Vagina (tissue), 2 donors: ENCODE results near the gene ZBTB20. TPM values are rescaled to one million over a fixed set of nuclear protein-coding genes. Genes with fewer than 3 reads are reported as not detected.
"Not testable (repeated sequence)": the region's sequence is repeated elsewhere in the genome, so short reads cannot be mapped to it uniquely, and the experiment has no call there.

Source experiments
- DNase-seq, 2 donors: peaks; one replicate each; pipeline ENCODE4 v3.0.0-alpha.2; 2017; ENCODE audit errors: extremely low spot score in 2 of 2
- H3K27ac ChIP-seq: fragments of 200-600 bp; sonication (generic); one replicate; pipeline ENCODE4 v1.5.1; 2019
- H3K27me3 ChIP-seq: fragments of 200-600 bp; sonication (generic); one replicate; pipeline ENCODE4 v1.5.1; 2019
- H3K36me3 ChIP-seq, 2 donors: fragments of 200-600 bp; sonication (generic); one replicate each; pipeline ENCODE4 v1.5.1; 2017 to 2019
- H3K4me1 ChIP-seq: fragments of 200-600 bp; sonication (generic); one replicate; pipeline ENCODE4 v1.5.1; 2019
- H3K4me3 ChIP-seq, 2 donors: fragments of 200-600 bp; sonication (generic); 1 replicate in 1 of 2; 2 replicates in 1 of 2; pipeline ENCODE4 v1.5.1; 2016 to 2019
- H3K9me3 ChIP-seq: fragments of 200-600 bp; sonication (generic); one replicate; pipeline ENCODE4 v1.5.1; 2019
- POLR2A ChIP-seq, 2 donors: fragments of 450-650 bp; IDR thresholded peaks; one replicate each; pipeline ENCODE4 v1.6.1; 2017; ENCODE audit warnings: antibody characterized with exemption in 2 of 2, mild to moderate bottlenecking in 2 of 2, moderate library complexity in 2 of 2
- POLR2AphosphoS5 ChIP-seq, 2 donors: sonication (generic); formaldehyde crosslinking; IDR thresholded peaks; one replicate each; pipeline ENCODE4 v1.9.0; 2017; ENCODE audit warnings: antibody characterized with exemption in 2 of 2, mild to moderate bottlenecking in 2 of 2, low read depth in 1 of 2; ENCODE audit not compliant: insufficient read depth in 1 of 2
- intact Hi-C: fragments of 100-400 bp; cut with DNase I; formaldehyde crosslinking; loops from one replicate; pipeline ENCODE4 v1.15.1; 2023
- total RNA-seq: library from RNA; depleted of rRNA; stranded (reverse); fragments of >200 nt; gene quantifications from one replicate; pipeline ENCODE4 v1.2.3, GENCODE V29; 2016
- TF ChIP-seq, protein P1 (sequence below), 3 experiments: fragments of 450-650 bp in 2 of 3; fragments of 200-600 bp in 1 of 3; sonication (generic) in 1 of 3; IDR thresholded peaks; one replicate each; pipeline ENCODE4 v1.5.1; 2017 to 2019; ENCODE audit warnings: antibody characterized with exemption in 3 of 3, mild to moderate bottlenecking in 2 of 3, moderate library complexity in 2 of 3

ZBTB20 gene
- total RNA-seq, 1 donor from 2014 or later = 64.8 TPM

DNA sequence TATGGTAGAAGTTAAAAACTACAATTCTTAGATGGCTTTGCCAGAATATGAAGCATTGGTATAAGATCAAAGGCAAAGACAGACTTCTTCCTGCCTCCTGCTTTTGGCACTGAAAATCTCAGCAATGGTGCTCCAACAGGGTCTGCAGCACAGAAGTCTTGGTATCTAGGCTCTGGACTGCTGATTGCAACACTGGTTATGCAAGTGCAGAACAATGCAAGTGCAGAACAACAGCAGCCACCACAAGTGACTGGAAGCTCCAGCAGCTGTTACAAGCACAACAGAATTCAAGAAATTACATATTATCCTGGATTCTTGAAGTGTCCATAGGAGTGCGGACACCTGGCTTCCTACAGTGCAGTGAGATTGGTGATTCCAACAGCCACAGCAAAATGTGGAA is 33.7 kb downstream of the ZBTB20 start:
- no peak for DNase-seq
- TF ChIP-seq POLR2AphosphoS5 (IDR thresholded peaks at IDR 0.05; ENCODE audit: insufficient read depth in 1 of 2, low read depth in 1 of 2) = no peak
- TF ChIP-seq, protein P1, sequence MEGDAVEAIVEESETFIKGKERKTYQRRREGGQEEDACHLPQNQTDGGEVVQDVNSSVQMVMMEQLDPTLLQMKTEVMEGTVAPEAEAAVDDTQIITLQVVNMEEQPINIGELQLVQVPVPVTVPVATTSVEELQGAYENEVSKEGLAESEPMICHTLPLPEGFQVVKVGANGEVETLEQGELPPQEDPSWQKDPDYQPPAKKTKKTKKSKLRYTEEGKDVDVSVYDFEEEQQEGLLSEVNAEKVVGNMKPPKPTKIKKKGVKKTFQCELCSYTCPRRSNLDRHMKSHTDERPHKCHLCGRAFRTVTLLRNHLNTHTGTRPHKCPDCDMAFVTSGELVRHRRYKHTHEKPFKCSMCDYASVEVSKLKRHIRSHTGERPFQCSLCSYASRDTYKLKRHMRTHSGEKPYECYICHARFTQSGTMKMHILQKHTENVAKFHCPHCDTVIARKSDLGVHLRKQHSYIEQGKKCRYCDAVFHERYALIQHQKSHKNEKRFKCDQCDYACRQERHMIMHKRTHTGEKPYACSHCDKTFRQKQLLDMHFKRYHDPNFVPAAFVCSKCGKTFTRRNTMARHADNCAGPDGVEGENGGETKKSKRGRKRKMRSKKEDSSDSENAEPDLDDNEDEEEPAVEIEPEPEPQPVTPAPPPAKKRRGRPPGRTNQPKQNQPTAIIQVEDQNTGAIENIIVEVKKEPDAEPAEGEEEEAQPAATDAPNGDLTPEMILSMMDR (IDR thresholded peaks at IDR 0.05) = no peak
- no peak for TF ChIP-seq POLR2A (IDR thresholded peaks at IDR 0.05)
- no peak overlapping the region for H3K27ac ChIP-seq
- H3K9me3 ChIP-seq = no peaks in the 10 kb centered on the region
- no peaks in the 10 kb centered on the region for H3K4me1 ChIP-seq
- no peaks in the 10 kb centered on the region for H3K36me3 ChIP-seq
- H3K27me3 ChIP-seq = no peaks in the 10 kb centered on the region
- no peak overlapping the region for H3K4me3 ChIP-seq
- intact Hi-C loops = no loop called here

DNA sequence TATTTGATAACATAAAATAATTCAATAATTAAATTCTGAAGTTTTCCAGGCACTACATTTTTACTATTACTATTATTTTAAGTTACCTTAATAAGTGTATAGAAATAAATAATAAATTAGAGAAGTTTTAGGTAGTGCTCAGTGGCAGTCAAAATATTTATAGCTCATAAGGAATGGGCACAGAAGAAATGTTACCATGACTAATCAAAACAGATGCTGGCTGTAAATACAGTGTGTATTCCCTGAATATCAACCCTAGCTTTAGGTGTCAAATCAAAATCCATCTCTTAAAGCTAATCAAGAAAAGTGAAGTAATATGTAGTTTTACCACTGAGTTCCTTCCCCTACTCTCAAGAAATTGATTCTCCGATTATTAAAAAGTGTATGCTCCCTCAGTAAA is 35.5 kb downstream of the ZBTB20 start:
- Histone ChIP-seq H3K27me3 (no peaks in the 10 kb centered on the region), H3K9me3 (no peaks in the 10 kb centered on the region), H3K4me1 (no peaks in the 10 kb centered on the region), H3K27ac (no peak overlapping the region), H3K4me3 (no peak overlapping the region), H3K36me3 (no peaks in the 10 kb centered on the region)
- intact Hi-C loops = no loop called here
- TF ChIP-seq, protein P1 (IDR thresholded peaks at IDR 0.05) = no peak
- TF ChIP-seq POLR2A (IDR thresholded peaks at IDR 0.05) = no peak
- no peak for TF ChIP-seq POLR2AphosphoS5 (IDR thresholded peaks at IDR 0.05; ENCODE audit: insufficient read depth in 1 of 2, low read depth in 1 of 2)
- no peak for DNase-seq

DNA sequence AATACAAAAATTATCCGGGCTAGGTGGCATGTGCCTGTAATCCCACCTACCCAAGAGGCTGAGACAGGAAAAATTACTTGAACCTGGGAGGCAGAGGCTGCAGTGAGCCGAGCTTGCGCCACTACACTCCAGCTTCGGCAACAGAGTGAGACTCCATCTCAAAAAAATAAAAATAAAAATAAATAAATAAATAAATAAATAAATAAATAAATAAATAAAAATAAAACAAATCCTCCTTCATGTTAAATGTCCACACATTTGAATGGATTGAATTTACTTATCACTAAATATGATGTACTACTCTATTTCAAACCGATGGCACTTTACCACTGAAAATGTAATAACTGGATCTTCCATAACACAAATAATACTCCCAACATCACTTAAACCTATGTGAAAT is 36.3 kb downstream of the ZBTB20 start:
- no peak for DNase-seq
- intact Hi-C loops = no loop called here
- Histone ChIP-seq H3K4me3 (no peak overlapping the region), H3K36me3 (no peaks in the 10 kb centered on the region), H3K27me3 (no peaks in the 10 kb centered on the region), H3K9me3 (no peaks in the 10 kb centered on the region), H3K27ac (no peak overlapping the region), H3K4me1 (no peaks in the 10 kb centered on the region)
- TF ChIP-seq POLR2AphosphoS5 (IDR thresholded peaks at IDR 0.05; ENCODE audit: insufficient read depth in 1 of 2, low read depth in 1 of 2) = no peak
- no peak for TF ChIP-seq POLR2A (IDR thresholded peaks at IDR 0.05)
- TF ChIP-seq, protein P1 (IDR thresholded peaks at IDR 0.05) = no peak

DNA sequence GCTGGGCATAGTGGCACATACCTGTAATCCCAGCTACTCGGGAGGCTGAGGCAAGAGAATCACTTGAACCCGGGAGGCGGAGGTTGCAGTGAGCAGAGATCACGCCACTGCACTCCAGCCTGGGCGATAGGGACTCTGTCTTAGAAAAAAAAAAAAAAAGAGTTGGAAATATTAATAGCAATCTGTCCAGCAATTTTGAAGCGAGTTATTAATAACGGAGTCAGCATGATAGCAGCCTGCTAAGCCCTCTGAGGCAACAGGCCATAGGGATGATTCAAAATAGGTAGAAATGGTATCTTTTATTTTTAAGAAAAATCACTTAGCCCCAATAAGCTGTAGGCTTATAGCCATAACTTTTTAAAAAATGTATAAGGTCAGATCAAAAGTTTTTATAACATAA is 37.0 kb downstream of the ZBTB20 start:
- H3K27ac ChIP-seq, H3K4me3 ChIP-seq, H3K36me3 ChIP-seq, H3K9me3 ChIP-seq, intact Hi-C loops, H3K27me3 ChIP-seq, H3K4me1 ChIP-seq, DNase-seq: not testable (repeated sequence)

DNA sequence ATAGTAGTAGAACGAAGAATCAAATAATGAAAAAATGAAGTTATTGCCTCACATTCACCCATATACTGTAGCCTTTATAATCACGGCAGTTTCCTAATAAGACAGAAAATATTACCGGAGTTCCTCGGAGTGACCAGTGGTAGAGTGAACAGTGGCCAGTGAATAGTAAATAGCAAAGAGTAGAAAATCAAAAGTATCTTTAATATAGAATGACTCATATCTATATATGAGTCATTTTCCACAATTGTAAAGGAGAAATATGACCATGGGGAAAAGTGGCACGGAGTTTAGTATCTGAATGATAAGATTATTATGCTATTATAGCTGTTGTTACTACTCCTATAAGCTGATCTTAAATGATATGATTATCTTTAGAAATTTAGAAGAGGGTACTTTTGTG is 38.5 kb downstream of the ZBTB20 start:
- Histone ChIP-seq H3K4me3 (no peak overlapping the region), H3K27me3 (no peaks in the 10 kb centered on the region), H3K36me3 (no peaks in the 10 kb centered on the region), H3K9me3 (no peaks in the 10 kb centered on the region), H3K27ac (no peak overlapping the region), H3K4me1 (no peaks in the 10 kb centered on the region)
- intact Hi-C loops = no loop called here
- TF ChIP-seq POLR2AphosphoS5 (IDR thresholded peaks at IDR 0.05; ENCODE audit: insufficient read depth in 1 of 2, low read depth in 1 of 2) (no peak), POLR2A (IDR thresholded peaks at IDR 0.05) (no peak)
- TF ChIP-seq, protein P1 (IDR thresholded peaks at IDR 0.05) = no peak
- no peak for DNase-seq

DNA sequence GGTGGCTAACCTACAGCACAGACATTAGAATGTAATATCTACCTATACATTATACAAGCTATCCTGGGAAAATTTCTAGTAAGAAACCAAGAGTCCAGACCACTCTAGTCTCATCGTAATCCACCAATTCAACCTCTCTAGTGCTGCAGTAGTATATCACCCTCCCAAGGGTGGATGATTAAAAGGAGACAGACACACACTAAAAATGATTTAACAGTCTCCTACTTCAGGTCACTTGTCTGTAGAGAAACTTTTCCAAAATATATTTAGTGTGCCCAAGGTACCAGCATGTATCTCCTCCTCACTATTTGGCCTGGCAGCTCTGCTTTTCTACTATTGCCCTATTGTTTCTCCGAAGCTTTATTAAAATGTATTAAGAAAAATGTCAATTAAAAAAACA is 45.0 kb downstream of the ZBTB20 start:
- no peaks in the 10 kb centered on the region for H3K9me3 ChIP-seq
- H3K4me1 ChIP-seq = peaks cover 24% of the 10 kb centered on the region
- no peak overlapping the region for H3K27ac ChIP-seq
- H3K4me3 ChIP-seq = no peak overlapping the region
- DNase-seq = no peak
- intact Hi-C loops = no loop called here
- no peaks in the 10 kb centered on the region for H3K27me3 ChIP-seq
- H3K36me3 ChIP-seq = no peaks in the 10 kb centered on the region
- TF ChIP-seq POLR2AphosphoS5 (IDR thresholded peaks at IDR 0.05; ENCODE audit: insufficient read depth in 1 of 2, low read depth in 1 of 2) = no peak
- TF ChIP-seq POLR2A (IDR thresholded peaks at IDR 0.05) = no peak
- TF ChIP-seq, protein P1 (IDR thresholded peaks at IDR 0.05) = no peak
